ENCODE data around the gene C12orf56. TPM values are rescaled to one million over a fixed set of nuclear protein-coding genes. Genes with fewer than 3 reads are reported as not detected.

C12orf56 gene
- total RNA-seq, 4 donors from 2014 or later = 0.11 TPM; not detected in 3

- WGBS = 55% methylated on average over 2 of the region's 2 CpGs
- H3K27ac ChIP-seq (replicated peaks in 1 of 4) = no peak overlapping the region
- H3K27me3 ChIP-seq = no peaks in the 10 kb centered on the region
- no peaks in the 10 kb centered on the region for H3K9me3 ChIP-seq
- TF ChIP-seq, protein P1, sequence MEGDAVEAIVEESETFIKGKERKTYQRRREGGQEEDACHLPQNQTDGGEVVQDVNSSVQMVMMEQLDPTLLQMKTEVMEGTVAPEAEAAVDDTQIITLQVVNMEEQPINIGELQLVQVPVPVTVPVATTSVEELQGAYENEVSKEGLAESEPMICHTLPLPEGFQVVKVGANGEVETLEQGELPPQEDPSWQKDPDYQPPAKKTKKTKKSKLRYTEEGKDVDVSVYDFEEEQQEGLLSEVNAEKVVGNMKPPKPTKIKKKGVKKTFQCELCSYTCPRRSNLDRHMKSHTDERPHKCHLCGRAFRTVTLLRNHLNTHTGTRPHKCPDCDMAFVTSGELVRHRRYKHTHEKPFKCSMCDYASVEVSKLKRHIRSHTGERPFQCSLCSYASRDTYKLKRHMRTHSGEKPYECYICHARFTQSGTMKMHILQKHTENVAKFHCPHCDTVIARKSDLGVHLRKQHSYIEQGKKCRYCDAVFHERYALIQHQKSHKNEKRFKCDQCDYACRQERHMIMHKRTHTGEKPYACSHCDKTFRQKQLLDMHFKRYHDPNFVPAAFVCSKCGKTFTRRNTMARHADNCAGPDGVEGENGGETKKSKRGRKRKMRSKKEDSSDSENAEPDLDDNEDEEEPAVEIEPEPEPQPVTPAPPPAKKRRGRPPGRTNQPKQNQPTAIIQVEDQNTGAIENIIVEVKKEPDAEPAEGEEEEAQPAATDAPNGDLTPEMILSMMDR (IDR thresholded peaks at IDR 0.05) = no peak
- TF ChIP-seq EP300 (IDR thresholded peaks at IDR 0.05) (no peak), POLR2A (IDR thresholded peaks at IDR 0.05; ENCODE audit: low read depth) (no peak), POLR2AphosphoS5 (IDR thresholded peaks at IDR 0.05) (no peak)
- H3K4me3 ChIP-seq = no peak overlapping the region
- intact Hi-C loops (cut with DNase I) = no loop called here
- no peaks in the 10 kb centered on the region for H3K4me1 ChIP-seq
- DNase-seq (ENCODE audit: extremely low spot score) = no peak
- H3K36me3 ChIP-seq = no peaks in the 10 kb centered on the region
Observed at GRCh38 chr12:64269161-64269560, 121.4 kb downstream of the C12orf56 start.

GRCh38 chr12:64268409-64268808 lies 122.1 kb downstream of the C12orf56 start:
- H3K36me3 ChIP-seq = no peaks in the 10 kb centered on the region
- no peaks in the 10 kb centered on the region for H3K9me3 ChIP-seq
- no peak overlapping the region for H3K27ac ChIP-seq (replicated peaks in 1 of 4)
- TF ChIP-seq POLR2AphosphoS5 (IDR thresholded peaks at IDR 0.05) = no peak
- TF ChIP-seq POLR2A (IDR thresholded peaks at IDR 0.05; ENCODE audit: low read depth) = no peak
- TF ChIP-seq EP300 (IDR thresholded peaks at IDR 0.05) = no peak
- TF ChIP-seq, protein P1 (IDR thresholded peaks at IDR 0.05) = no peak
- no peak overlapping the region for H3K4me3 ChIP-seq
- WGBS = 38% methylated on average over 2 of the region's 2 CpGs
- intact Hi-C loops (cut with DNase I) = no loop called here
- H3K27me3 ChIP-seq = no peaks in the 10 kb centered on the region
- H3K4me1 ChIP-seq = no peaks in the 10 kb centered on the region
- no peak for DNase-seq (ENCODE audit: extremely low spot score)

GRCh38 chr12:64265839-64266238 lies 124.7 kb downstream of the C12orf56 start:
- WGBS = 73% methylated on average over 2 of the region's 2 CpGs
- no peak overlapping the region for H3K4me3 ChIP-seq

DNA sequence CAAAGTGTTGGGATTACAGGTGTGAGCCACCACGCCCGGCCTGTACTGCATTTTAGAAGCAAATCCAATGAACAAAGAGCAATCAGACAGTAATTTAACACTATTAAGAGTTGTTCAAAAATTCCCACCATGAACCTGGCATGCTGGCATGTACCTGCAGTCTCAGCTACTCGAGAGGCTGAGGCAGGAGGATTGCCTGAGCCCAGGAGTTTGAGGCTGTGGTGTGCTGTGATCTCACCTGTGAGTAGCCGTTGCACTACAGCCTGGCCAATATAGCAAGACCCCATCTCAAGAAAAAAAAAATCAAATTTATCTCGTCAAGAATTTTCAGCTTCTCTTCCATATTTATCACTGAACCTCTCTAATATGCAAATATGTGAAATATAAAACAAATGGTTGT lies 128.7 kb downstream of the C12orf56 start:
- H3K9me3 ChIP-seq = no peaks in the 10 kb centered on the region
- no peak for TF ChIP-seq POLR2A (IDR thresholded peaks at IDR 0.05; ENCODE audit: low read depth)
- no peak for TF ChIP-seq EP300 (IDR thresholded peaks at IDR 0.05)
- TF ChIP-seq POLR2AphosphoS5 (IDR thresholded peaks at IDR 0.05) = no peak
- TF ChIP-seq, protein P1 (IDR thresholded peaks at IDR 0.05) = no peak
- no peak overlapping the region for H3K27ac ChIP-seq (replicated peaks in 1 of 4)
- intact Hi-C loops (cut with DNase I) = no loop called here
- no peaks in the 10 kb centered on the region for H3K36me3 ChIP-seq
- DNase-seq (ENCODE audit: extremely low spot score) = no peak
- no peaks in the 10 kb centered on the region for H3K4me1 ChIP-seq
- no peaks in the 10 kb centered on the region for H3K27me3 ChIP-seq
- H3K4me3 ChIP-seq = no peak overlapping the region
- 88% methylated on average over 5 of the region's 5 CpGs for WGBS

More at GRCh38 chr12:64265839-64266238, 124.7 kb downstream of the C12orf56 start:
- TF ChIP-seq POLR2AphosphoS5 (IDR thresholded peaks at IDR 0.05) = no peak
- no peak for TF ChIP-seq POLR2A (IDR thresholded peaks at IDR 0.05; ENCODE audit: low read depth)
- TF ChIP-seq EP300 (IDR thresholded peaks at IDR 0.05) = no peak
- TF ChIP-seq, protein P1 (IDR thresholded peaks at IDR 0.05) = no peak
- intact Hi-C loops (cut with DNase I) = no loop called here
- H3K36me3 ChIP-seq = no peaks in the 10 kb centered on the region
- no peaks in the 10 kb centered on the region for H3K4me1 ChIP-seq
- DNase-seq (ENCODE audit: extremely low spot score) = no peak
- no peaks in the 10 kb centered on the region for H3K27me3 ChIP-seq
- no peak overlapping the region for H3K27ac ChIP-seq (replicated peaks in 1 of 4)
- H3K9me3 ChIP-seq = no peaks in the 10 kb centered on the region

DNA sequence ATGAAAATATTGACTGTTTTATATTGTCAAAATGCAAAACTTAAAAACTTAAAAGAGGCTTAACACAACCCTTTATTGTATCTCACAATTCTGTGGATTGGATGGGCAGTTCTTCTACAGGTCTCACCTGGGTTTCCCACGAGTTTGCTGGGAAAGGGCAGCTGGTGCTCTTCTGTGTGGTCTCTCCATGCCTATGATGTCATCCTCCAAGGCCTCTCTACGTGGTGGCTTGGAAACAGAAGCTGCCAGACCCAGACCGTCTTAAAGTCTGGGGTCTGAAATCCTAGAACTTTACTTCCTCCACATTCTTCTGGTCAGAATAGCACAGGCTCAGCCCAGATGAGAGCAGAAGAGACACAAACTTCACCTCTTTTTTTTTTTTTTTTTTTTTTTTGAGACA lies 132.0 kb downstream of the C12orf56 start:
- no peak for DNase-seq (ENCODE audit: extremely low spot score)
- Histone ChIP-seq H3K4me1 (no peaks in the 10 kb centered on the region), H3K27ac (replicated peaks in 1 of 4) (no peak overlapping the region), H3K9me3 (no peaks in the 10 kb centered on the region), H3K27me3 (no peaks in the 10 kb centered on the region), H3K36me3 (no peaks in the 10 kb centered on the region), H3K4me3 (no peak overlapping the region)
- 46% methylated on average over 3 of the region's 3 CpGs for WGBS
- TF ChIP-seq EP300 (IDR thresholded peaks at IDR 0.05) (no peak), POLR2AphosphoS5 (IDR thresholded peaks at IDR 0.05) (no peak), POLR2A (IDR thresholded peaks at IDR 0.05; ENCODE audit: low read depth) (no peak)
- TF ChIP-seq, protein P1 (IDR thresholded peaks at IDR 0.05) = no peak
- intact Hi-C loops (cut with DNase I) = no loop called here
